ENCODE data around the gene FAM50B. TPM values are rescaled to one million over a fixed set of nuclear protein-coding genes. Genes with fewer than 3 reads are reported as not detected.
"Not testable (repeated sequence)": the region's sequence is repeated elsewhere in the genome, so short reads cannot be mapped to it uniquely, and the experiment has no call there.

The FAM50B gene
- total and polyA plus RNA-seq, 2 donors from 2014 or later: 13.2 to 24.8 TPM

GRCh38 chr6:3859878-3860552 is 10.8 kb downstream of the FAM50B start:
- H3K9ac ChIP-seq (ENCODE audit: low read length in 3 of 3): no peak overlapping the region
- H3K4me3 ChIP-seq (ENCODE audit: low read length in 3 of 3): no peak overlapping the region
- FAIRE-seq (no peak), DNase-seq (no peak)
- H3K27me3 ChIP-seq (ENCODE audit: control insufficient read depth, insufficient read depth, low read length): no peaks in the 10 kb centered on the region
- H3K4me1 ChIP-seq (ENCODE audit: control insufficient read depth in 2 of 3, insufficient read depth in 2 of 3, low read depth in 1 of 3, low read length in 3 of 3): no peaks in the 10 kb centered on the region
- TF ChIP-seq CTCF (IDR thresholded peaks at IDR 0.05; ENCODE audit: borderline replicate concordance, extremely low read depth, insufficient read depth): no peak
- H3K27ac ChIP-seq (ENCODE audit: low read depth in 2 of 2, low read length in 2 of 2): no peak overlapping the region
- H3K9me3 ChIP-seq (ENCODE audit: control insufficient read depth in 2 of 3, insufficient read depth in 1 of 3, low read length in 3 of 3): no peaks in the 10 kb centered on the region
- no peaks in the 10 kb centered on the region for H3K36me3 ChIP-seq (ENCODE audit: control insufficient read depth in 2 of 3, insufficient read depth in 3 of 3, low read length in 3 of 3)
- intact Hi-C loops (cut with DNase I): no loop called here

GRCh38 chr6:3861424-3861823 is 12.3 kb downstream of the FAM50B start:
- no peak for FAIRE-seq
- no peak overlapping the region for H3K27ac ChIP-seq (ENCODE audit: low read depth in 2 of 2, low read length in 2 of 2)
- intact Hi-C loops (cut with DNase I): no loop called here
- no peak overlapping the region for H3K9ac ChIP-seq (ENCODE audit: low read length in 3 of 3)
- no peaks in the 10 kb centered on the region for H3K36me3 ChIP-seq (ENCODE audit: control insufficient read depth in 2 of 3, insufficient read depth in 3 of 3, low read length in 3 of 3)
- no peaks in the 10 kb centered on the region for H3K9me3 ChIP-seq (ENCODE audit: control insufficient read depth in 2 of 3, insufficient read depth in 1 of 3, low read length in 3 of 3)
- no peak overlapping the region for H3K4me3 ChIP-seq (ENCODE audit: low read length in 3 of 3)
- no peak for TF ChIP-seq CTCF (IDR thresholded peaks at IDR 0.05; ENCODE audit: borderline replicate concordance, extremely low read depth, insufficient read depth)
- DNase-seq: no peak
- no peaks in the 10 kb centered on the region for H3K4me1 ChIP-seq (ENCODE audit: control insufficient read depth in 2 of 3, insufficient read depth in 2 of 3, low read depth in 1 of 3, low read length in 3 of 3)
- H3K27me3 ChIP-seq (ENCODE audit: control insufficient read depth, insufficient read depth, low read length): no peaks in the 10 kb centered on the region

DNA sequence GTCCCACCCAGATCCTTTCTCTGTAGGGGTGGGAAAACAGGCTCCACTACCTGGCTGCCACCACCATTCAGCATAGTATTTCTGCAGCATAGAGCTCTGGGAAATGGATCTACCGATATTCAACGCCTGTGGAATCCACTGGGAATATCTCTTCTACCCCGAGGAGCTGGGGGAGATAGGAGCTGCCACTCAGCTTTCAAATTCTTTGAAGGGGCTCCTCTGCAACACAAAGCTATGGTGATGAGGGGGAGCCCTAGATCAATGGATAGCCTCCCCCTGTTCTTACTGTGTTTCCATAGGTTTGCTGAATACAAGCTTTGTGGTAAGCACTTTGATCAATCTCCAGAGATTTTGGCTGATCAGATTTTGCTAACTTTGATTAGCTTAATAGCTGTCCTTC is 12.9 kb downstream of the FAM50B start:
- Histone ChIP-seq H3K9me3 (ENCODE audit: control insufficient read depth in 2 of 3, insufficient read depth in 1 of 3, low read length in 3 of 3) (no peaks in the 10 kb centered on the region), H3K36me3 (ENCODE audit: control insufficient read depth in 2 of 3, insufficient read depth in 3 of 3, low read length in 3 of 3) (no peaks in the 10 kb centered on the region), H3K4me3 (ENCODE audit: low read length in 3 of 3) (no peak overlapping the region), H3K9ac (ENCODE audit: low read length in 3 of 3) (no peak overlapping the region), H3K27ac (ENCODE audit: low read depth in 2 of 2, low read length in 2 of 2) (no peak overlapping the region), H3K4me1 (ENCODE audit: control insufficient read depth in 2 of 3, insufficient read depth in 2 of 3, low read depth in 1 of 3, low read length in 3 of 3) (no peaks in the 10 kb centered on the region), H3K27me3 (ENCODE audit: control insufficient read depth, insufficient read depth, low read length) (no peaks in the 10 kb centered on the region)
- no peak for TF ChIP-seq CTCF (IDR thresholded peaks at IDR 0.05; ENCODE audit: borderline replicate concordance, extremely low read depth, insufficient read depth)
- intact Hi-C loops (cut with DNase I): no loop called here
- FAIRE-seq (no peak), DNase-seq (no peak)

- H3K9me3 ChIP-seq (ENCODE audit: control insufficient read depth in 2 of 3, insufficient read depth in 1 of 3, low read length in 3 of 3); H3K27ac ChIP-seq (ENCODE audit: low read depth in 2 of 2, low read length in 2 of 2); intact Hi-C loops (cut with DNase I); H3K9ac ChIP-seq (ENCODE audit: low read length in 3 of 3); H3K4me3 ChIP-seq (ENCODE audit: low read length in 3 of 3); H3K27me3 ChIP-seq (ENCODE audit: control insufficient read depth, insufficient read depth, low read length); DNase-seq; H3K4me1 ChIP-seq (ENCODE audit: control insufficient read depth in 2 of 3, insufficient read depth in 2 of 3, low read depth in 1 of 3, low read length in 3 of 3); H3K36me3 ChIP-seq (ENCODE audit: control insufficient read depth in 2 of 3, insufficient read depth in 3 of 3, low read length in 3 of 3); FAIRE-seq: not testable (repeated sequence)
Observed at GRCh38 chr6:3863322-3863721, 14.1 kb downstream of the FAM50B start.

All from kidney (tissue), 14 donors.